HG02588 (cell line): Measurements from ENCODE around the gene ENTPD3.
"Not testable (repeated sequence)": the region's sequence is repeated elsewhere in the genome, so short reads cannot be mapped to it uniquely, and the experiment has no call there.

ENCODE experiments used
- ATAC-seq: cut with Tn5 transposase; IDR thresholded peaks from one replicate; pipeline ENCODE4 v1.9.1; 2021; ENCODE audit warnings: mild to moderate bottlenecking, moderate library complexity; ENCODE audit not compliant: unreplicated experiment

The ENTPD3 gene

DNA sequence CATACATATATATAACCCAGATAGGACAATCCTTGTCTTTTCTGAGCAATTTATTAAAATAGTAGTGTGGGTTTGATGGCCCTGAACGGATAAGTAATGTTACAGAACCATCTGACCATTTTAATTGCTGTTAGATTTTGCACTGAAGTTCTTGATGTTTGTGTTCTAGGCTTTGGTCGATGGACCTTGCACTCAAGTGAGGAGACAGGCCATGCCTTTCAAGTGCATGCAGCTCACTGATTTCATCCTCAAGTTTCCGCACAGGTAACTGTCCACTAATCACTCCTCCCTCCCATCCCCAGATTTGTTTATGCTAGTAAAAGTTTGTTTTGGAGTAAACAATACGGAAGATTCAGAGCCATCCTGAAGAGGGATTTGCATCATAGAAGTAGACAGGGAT is 71.5 kb downstream of the ENTPD3 start:
- ATAC-seq = no peak

DNA sequence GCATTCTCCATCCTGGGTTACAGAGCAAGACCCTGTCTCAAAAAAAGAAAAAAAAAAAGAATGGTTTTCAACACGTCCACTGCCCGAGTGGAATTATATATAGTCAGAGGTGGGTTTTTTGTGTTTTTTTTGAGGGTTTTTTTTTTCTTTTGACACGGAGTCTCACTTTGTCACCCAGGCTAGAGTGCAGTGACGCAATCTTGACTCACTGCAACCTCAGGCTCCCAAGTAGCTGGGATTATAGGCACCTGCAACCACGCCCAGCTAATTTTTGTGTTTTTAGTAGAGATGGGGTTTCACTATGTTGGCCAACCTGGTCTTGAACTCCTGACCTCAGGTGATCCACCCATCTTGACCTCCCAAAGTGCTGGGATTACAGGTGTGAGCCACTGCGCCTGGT is 73.5 kb downstream of the ENTPD3 start:
- not testable (repeated sequence) for ATAC-seq

DNA sequence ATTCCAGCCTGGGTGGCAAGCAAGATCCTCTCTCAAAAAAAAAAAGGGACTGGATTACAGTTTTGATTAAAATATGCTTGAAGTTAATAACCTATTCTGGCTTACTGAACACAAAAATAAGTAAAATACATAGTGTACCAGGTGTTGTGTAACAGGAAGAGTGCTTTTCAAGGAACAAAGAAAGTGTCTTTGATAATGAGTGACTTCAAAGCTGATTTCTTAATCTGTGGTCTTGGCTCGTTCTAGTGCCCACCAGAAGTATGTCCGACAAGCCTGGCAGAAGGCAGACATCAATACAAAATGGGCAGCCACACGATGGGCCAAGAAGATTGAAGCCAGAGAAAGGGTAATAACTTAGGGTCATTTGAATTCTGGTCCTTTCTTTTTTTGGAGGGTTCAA is 74.2 kb downstream of the ENTPD3 start:
- no peak for ATAC-seq

DNA sequence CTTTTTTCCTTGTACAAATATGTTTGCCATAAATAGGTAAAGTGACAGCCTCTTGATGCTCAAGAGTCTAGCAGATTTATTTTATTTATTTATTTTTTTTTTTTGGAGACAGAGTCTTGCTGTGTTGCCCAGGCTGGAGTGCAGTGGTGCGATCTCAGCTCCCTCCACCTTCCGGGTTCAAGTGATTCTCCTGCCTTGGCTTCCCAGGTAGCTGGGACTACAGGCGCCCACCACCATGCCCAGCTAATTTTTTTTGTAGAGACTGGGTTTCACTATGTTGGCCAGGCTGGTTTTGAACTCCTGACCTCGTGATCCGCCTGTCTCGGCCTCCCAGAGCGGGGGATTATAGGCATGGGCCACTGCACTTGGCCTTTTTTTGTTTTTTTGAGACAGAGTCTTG is 75.9 kb downstream of the ENTPD3 start:
- ATAC-seq = not testable (repeated sequence)

DNA sequence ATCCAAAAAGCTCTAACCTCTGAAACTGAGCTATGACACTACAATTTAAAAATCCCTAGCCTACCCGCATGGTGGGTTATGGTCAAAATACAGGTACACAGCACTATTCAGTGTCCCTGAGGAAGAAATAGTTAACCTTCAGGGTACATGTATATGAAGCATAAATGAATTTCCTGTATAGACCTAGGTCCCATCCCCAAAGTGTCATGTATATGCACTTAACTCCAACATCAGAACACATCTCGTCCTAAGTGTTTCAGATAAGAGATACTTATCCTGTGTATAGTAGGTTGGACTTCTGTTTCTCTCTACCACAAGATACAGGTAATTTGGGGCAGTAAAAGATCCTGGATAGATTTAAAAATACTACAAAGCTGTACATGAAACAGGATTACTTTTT is 76.6 kb downstream of the ENTPD3 start:
- ATAC-seq = no peak

GRCh38 chr3:40464339-40465110 is 77.5 kb downstream of the ENTPD3 start:
- no peak for ATAC-seq

DNA sequence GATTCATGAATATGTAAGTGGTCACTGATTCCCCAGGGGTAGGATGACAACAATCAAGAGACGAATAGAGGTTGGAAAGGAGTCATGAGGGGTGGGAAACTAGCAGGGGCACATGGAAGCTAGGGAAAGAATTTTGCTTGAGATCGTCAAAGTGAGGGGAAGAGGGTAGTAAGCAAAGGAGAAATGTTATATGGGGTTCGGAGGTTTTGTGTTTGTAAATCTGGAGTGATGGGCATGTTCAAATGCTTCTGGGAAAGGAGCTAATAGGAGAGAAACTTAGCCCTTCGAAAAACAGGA is 78.1 kb downstream of the ENTPD3 start:
- ATAC-seq = no peak

DNA sequence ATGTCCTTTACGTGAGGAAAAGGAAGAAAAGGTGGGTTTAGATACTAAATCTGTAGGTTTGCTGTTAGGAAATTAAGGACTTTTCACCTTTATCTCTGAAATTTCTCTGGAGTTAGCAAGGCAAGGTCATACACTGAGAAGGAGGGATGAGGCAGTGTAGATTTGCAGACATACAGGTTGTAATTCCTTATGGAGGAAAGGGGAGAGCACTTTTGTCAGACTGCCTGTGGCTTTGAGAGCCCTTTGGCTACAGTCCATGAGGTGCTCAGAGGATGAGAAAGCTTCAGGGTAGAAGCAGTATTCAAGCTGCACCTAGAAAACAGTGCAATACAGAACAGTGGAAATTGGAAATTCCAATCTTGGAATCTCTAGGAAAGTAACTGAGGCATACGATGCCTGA is 78.5 kb downstream of the ENTPD3 start:
- no peak for ATAC-seq

GRCh38 chr3:40468018-40468417 is 81.0 kb downstream of the ENTPD3 start:
- ATAC-seq = no peak

DNA sequence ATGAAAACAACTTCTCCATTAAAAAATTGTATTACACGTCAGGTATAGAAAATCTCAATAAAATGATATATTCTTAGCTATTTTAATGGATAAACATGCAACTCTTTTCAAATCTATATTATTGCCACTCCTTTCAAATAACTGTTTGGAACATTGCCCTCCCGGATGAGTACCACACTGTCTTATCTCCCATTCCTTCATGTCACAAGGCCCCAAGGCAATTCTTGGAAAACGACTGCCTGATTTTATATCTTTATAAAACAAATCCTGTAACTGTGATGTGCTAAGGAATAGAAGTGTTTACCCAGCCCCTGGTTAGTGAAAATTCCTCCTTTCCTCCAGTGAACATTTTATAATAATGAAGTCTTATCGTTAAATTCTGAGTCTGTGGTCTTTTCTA is 83.7 kb downstream of the ENTPD3 start:
- ATAC-seq = no peak

DNA sequence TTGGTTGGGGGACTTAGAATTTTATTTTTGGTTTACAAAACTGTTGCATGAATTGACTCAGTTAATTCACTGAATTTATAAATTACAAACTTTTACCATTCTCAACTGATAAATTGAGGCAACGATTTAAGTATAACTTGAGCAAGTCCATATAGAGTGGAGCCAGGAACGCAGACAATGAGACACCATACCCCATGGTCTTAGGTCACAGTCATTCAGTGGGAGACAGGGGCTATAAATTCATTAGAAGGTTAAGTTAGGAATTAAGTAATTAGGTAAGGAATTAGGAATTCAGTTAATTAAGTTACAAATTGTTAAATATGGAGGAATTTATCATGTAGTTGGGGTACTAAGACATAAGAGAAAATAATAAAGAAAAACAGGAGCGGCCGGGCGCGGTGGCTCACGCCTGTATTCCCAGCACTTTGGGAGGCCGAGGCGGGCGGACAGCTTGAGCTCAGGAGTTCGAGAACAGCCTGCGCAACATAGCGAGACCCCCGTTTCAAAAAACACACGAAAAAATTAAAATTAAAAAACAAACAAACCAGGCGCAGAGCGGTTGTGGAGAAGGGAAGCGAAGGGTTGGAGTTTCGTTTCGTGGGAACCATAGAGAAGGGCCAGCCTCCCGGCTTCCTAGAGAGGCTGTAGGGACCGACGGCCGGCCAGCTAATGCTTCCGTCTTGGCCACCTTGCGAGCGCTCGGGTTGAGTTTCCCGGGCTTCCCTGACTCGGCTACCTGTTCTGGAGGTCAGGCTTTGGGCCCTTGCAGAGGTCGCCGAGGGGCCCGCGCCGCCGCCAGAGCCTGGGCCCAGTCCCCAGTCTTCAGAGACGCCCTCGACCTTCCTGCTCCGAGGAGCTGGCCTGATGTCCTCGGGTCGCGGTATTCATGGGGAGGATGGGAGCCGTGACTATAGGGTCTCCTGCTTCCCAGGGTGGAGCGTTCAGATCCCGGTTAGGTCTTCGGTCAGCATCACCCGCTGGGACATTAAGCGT is 89.8 kb downstream of the ENTPD3 start, which contains the start of gene ZNF619:
TSS of gene ZNF619 (plus strand) at position 645 of the 993 bp plus-strand sequence. CDS start 858 bp downstream, outside the sequence.
- ATAC-seq = peak; percentile 91

- ATAC-seq = no peak
These were observed 90.7 kb downstream of the ENTPD3 start for GRCh38 chr3:40477666-40478065.
